HG03354 (cell line): Measurements from ENCODE around the gene KIF12.
A peak's percentile ranks its signal among the peaks of the same experiment; 100 is the strongest.
"Not testable (repeated sequence)": the region's sequence is repeated elsewhere in the genome, so short reads cannot be mapped to it uniquely, and the experiment has no call there.

ENCODE experiments used
- ATAC-seq: cut with Tn5 transposase; IDR thresholded peaks from one replicate; pipeline ENCODE4 v1.9.1; 2021; ENCODE audit warnings: mild to moderate bottlenecking; ENCODE audit not compliant: unreplicated experiment, poor library complexity, severe bottlenecking

Gene KIF12

DNA sequence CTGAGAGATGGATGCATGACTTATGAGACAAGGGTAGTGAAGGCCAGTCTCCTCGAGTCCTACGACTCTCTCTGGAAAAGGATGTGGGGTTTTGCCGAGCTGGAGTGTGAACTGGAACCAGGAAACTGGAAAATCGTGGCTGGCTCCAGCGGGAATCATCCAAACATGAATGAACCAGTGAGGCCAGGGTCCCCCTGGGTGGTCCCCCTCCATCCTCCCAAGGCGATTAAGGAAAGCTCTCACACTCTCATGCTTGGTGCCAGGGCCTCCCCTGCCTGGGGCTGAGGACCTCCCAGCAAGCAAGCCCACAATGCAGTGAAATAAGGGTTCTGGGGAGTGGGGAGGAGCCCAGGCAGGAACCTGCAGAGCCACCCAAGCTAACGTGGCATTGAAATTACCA lies 11.4 kb downstream of the KIF12 start:
- ATAC-seq, result no peak

DNA sequence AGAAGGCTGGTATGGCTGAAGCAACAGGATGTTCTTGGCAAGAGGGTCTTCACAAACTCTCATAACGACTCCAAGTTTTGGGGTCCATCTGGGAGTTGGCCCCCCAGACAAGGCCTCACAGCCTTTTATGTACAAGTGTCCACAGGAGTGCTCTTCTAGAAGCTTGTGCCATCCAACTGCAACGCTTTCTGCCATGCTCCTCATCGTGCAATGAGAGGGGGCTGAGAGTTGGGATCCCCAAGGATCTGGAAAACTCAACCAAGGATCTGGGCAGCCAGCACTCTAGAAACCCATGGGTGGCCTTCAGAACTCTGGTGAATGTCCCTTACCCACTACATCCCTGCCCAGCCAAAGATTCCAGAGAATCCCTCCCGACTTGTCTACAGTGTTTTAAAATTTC lies 12.5 kb downstream of the KIF12 start:
- no peak for ATAC-seq

DNA sequence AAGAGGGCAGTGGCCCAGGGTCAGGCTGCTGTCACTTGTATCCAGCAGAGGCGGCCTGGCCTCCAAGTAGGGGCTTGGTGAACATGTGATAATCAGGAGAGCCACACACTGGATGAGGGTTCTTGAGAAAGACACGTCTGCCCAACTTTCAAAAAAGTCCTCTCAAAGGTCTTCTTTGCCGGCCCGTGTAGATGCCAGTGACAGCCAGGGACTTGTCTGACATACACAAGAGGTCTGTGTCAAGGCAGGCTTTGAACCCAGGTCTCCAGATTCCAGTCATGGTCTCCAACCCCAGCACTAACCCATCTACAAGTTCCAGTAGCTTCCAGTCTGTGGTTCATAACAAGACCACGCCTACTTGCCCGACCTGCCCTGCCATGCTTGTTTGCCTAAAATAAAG lies 13.1 kb downstream of the KIF12 start:
- ATAC-seq, result no peak

DNA sequence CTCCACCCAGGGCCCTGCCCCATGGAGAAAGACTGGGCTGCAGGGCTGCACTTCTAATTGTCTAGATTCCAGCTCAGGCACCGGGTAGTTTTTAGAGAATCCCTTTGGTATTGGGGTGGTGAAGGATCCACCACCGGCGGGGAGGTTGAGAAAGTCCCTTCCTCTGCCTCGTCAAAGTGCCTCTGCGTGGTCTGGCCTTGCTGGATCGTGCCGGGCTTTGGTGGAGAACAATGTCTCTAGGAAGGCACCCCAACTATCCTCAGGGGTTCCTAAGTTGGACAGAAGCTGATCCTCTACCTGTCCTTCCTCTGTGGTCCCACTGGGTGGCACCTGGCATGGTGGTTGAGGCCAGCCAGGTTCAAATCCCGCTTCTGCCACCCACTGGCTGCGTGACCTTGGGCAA lies 13.7 kb downstream of the KIF12 start:
- no peak for ATAC-seq

DNA sequence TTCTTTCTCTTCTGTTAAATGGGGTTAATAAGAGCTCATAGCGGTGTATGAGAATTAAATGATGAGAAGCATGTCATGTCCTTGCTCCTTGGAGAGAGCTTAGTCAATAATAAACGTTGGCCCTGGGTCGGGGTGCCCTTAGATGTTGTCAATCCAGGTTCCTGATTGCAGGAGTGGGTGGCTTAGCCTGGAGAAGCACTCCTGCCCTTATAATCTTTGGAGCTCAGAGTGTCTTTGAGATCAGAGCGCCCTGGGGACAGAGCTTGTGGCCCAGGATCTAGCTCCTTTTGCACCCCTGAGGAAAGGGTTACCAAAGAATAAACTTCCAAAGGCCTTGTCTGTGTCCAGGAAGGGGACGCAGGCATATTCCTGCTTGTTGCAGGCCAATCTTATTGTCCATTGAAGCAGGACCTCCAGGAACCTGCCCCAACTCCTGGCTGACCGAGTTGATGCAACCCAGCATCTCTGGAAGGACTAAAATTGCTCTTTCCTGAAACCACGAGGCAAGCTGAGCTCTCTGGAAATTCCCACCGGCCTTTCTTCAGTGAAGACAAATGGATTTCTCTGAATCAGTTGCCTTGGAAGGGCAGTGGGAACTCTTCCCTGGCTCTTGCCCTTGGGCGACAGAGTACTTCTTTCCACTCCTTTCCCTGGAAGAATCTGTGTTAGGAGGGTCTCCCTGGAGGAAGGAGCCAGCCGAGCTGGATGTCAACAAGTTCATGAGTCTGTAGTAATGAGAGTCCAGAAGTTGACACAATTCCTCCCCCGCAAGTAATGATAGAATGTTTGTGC lies 14.6 kb downstream of the KIF12 start:
- ATAC-seq, result no peak

DNA sequence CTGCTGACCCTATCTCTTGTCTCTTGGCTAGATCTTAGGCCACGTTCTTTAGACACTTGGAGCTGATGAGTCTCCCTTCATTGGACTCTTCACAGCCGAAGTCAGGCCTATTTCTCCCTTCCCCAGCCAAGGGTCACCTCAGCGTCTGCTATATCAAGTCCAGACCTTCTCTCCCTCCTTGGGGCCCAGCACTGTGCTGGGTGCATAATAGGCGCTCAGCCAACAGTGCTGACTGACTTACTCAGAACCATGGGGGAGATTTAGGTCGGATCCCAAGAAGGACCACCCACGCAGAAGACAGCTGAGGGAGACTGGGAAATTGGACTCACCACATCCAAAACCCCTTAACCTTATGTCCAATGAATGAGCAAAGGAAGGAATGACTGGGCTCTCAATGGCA lies 15.4 kb downstream of the KIF12 start:
- no peak for ATAC-seq

DNA sequence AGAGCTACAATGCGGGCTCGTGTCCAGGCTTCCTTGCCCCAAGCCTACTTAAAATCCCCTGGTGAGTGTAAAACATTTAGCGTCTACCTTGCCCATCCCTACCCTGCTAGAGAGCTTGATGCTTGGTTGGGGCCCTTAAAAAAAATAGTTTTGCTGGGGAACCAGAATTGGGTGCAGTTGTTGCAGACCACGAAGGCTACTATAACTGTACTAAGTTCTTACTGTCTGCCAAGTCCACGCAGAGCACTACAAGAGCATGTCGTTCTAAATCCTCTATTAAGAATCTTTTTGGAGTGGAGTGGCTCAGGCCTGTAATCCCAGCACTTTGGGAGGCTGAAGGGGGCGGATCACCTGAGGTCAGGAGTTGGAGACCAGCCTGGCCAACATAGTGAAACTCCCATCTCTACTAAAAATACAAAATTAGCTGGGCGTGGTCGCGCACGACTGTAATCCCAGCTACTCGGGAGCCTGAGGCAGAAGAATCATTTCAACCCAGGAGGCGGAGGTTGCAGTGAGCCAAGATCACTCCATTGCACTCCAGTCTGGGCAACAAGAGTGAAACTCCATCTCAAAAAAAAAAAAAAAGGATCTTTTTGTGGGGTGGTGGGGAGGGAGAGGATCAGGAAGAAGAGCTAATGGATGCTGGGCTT lies 16.2 kb downstream of the KIF12 start:
- ATAC-seq, result not testable (repeated sequence)

DNA sequence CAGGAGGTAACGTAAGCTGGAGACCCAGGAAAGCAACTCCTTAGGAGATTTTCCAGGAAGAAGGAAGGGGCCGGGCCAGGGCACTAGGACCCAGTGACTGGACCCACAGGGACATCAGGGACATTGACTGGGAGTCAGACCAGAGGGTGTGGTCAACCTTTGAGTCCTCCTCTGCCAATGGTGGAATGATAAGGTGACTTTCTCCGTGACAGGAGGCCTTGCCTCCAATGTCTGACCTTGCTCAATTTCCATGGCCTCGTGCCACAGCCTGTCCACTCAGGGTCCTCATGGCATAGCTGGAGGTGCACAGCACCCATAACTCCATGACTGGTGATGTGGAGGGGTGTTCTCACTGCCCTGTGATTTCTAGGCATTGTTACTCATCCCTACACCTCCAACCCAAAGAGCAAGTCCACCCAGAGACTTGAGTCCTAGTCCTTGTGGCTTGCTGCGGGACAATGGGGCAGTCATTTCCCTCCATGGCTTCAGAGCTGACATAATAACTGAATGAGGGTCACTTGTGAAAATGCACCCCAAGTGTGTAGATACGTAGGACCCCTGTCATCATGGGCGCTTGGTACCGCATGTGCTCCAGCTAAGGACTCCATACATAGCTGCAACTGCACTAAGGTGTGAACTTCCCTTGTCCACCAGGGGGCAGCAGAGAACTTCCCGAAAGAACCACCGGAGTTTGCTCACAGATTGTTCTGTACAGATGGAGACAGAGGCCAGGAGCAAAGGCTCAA lies 16.9 kb downstream of the KIF12 start:
- ATAC-seq, result peak; percentile 85

DNA sequence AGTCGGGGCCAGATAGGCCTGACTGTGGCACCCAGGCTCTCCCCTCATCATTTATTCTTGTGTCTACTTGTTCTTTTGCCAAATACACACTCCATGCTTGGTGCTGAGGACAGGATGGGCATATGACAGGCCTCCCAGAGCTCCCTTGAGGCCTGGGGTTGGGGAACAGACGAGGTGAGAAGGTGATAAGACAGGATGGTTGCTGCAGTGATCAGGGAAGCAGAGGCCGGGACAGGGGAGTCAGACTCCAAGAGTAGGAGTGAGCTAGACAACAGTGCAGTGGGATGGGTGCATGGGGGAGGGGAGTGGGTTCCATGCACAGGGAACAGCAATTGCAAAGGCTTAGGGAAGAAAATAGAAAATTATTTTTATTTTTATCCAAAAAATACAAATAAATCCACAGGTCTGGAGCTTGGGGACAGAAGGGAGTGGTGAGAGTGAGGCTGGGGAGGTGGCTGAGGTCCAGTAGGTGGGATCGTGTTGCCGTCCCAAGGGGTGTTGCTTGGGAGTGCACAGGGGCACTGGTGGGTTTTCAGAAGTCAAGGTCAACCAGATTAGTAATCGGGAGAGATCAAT lies 17.6 kb downstream of the KIF12 start:
- ATAC-seq, result no peak

DNA sequence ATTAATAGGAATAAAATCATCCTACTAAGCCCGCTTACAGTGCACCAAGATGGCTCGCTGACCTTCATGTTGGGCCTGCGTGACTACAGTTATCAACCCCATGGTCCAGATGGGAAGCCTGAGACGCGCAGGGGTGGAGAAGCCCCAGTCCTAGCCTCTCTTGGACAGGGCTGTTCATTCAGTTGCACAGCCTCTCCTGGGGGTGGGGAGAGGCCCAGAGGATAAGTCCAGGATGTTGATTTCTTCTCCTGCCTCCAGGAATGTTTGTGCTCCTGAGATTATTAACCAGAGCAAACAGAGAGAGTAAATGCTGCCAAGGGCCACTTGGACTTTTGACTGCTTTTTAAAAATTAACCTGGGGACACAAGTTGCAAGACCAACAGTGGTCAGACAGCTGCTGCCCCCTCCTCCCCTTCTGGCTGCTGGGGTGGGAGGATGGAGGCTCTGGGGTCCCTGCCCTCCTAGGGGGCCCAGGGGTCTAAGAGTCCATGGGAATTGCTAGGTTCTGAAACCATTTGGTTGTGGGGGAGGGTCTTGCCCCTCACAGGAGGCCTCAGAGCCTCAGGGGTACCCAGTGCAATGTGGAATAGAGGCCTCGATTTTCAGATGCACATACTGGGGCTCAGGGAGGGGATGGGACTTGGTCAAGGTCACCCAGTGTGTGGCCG lies 18.2 kb downstream of the KIF12 start:
- ATAC-seq, result no peak

DNA sequence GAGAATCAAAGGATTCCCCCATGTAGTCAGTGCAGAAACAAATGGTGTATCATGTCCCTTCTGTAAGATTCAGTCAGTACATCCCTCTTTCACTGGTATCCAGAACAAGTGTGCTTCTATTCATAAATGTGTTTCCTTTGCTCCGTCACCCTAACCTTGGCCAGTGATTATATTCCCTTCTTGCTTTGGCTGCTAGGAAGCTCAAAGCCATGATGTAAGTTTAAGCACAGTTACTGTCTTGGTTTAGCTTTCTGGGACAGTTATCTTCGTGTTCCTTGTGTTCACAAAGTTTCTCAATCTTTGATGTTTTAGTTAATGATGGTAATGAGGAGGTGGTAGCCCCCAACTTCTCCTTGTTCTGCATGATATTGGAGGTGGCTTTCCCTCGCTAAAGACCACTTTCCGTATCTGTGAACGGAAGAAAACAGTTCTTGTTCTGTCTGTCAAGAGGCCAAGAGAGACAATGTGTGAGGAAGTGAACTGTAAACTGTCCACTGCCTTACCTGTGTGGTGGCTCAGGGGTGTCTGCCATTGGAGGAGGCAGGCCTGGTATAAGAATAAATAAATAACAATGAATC lies 18.8 kb downstream of the KIF12 start:
- no peak for ATAC-seq

DNA sequence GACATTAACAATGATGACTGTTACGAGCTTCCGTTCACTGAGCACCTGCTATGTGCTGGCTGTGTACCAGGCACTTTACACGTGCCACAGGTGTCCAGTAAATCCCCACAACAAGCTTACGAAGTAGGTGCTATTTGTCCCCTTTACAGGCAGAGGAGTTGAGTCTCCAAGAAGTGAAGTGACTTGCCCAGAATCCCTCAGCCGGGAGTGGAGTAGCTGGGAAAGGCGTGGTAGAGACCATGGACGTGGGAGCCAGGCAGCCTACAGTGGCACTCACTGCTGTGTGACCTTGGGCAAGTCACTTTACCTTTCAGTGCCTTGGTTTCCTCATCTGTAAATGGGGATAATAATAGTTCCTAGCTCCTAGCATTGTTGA lies 20.3 kb downstream of the KIF12 start:
- no peak for ATAC-seq

DNA sequence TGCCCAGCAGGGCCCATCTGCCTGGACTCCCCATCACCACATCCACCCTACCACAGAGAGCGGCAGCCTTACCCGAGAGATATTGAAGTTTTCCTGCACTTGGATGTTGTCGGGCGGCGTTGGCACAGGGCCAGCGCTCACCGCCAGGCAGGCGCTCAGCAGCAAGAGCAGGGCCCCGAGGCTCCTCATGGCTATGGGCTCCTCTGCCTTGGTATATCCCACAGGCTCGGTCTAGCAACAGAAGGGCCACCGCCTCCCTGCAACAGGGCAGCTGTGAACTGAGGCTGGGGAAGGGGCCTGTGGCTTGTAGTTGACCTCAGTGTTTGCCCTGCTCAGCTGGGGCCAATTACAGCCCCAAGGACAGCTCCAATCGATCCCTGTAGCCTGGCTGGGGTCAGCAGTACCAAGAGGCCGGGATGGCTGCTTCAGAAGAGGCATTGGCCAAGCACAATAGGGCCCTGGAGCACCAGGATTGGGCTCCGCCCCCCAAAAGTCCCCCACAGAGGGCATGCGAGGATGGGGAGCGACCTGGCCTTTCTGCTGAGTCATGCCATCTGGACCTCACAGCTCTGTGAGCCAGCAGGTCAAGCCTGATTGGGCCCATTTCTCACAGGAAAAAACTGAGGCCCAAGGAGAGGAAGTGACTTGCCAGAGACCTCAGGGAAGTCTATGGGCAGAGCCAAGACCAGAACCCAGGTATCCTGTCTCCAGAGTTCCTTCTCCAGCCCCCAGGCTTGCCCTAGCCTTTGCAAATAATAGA lies 20.9 kb downstream of the KIF12 start, which contains the start of gene AMBP:
AMBP (minus strand) TSS at position 280 of the 760 bp plus-strand sequence; CDS start at position 189, 91 bp downstream.
- ATAC-seq, result no peak

DNA sequence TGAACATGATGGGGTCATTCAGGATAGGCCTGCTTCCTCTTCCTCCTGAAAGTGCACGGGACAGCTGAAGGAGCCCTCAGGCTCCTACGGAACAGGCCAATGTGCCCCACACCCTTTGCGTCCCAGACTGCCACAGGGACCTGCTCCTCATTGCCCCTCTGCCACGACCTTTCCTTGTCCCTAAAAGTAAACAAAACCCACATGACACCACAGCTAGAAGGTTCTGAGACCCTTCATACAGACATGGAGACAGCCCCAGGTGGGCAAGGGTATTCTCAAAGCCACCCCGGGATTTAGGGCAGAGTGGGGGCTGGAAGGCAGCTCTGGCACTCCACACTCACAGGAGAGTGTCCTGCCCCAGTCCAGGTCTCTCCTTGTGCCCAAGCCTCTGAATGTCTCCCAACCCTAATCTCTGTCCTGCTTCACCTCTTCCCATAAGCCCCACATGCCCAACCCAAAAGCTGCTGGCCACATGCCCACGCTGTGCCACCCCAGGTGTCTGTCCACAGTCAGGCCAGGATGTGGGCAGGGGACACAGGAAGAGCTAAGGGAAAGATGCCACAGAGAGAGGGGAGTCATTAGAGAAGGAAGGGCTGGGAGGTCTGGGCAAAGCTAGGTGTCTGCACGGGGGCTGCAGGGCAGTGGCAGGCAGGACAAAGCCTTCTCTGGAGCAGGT lies 21.8 kb downstream of the KIF12 start:
- ATAC-seq, result no peak

DNA sequence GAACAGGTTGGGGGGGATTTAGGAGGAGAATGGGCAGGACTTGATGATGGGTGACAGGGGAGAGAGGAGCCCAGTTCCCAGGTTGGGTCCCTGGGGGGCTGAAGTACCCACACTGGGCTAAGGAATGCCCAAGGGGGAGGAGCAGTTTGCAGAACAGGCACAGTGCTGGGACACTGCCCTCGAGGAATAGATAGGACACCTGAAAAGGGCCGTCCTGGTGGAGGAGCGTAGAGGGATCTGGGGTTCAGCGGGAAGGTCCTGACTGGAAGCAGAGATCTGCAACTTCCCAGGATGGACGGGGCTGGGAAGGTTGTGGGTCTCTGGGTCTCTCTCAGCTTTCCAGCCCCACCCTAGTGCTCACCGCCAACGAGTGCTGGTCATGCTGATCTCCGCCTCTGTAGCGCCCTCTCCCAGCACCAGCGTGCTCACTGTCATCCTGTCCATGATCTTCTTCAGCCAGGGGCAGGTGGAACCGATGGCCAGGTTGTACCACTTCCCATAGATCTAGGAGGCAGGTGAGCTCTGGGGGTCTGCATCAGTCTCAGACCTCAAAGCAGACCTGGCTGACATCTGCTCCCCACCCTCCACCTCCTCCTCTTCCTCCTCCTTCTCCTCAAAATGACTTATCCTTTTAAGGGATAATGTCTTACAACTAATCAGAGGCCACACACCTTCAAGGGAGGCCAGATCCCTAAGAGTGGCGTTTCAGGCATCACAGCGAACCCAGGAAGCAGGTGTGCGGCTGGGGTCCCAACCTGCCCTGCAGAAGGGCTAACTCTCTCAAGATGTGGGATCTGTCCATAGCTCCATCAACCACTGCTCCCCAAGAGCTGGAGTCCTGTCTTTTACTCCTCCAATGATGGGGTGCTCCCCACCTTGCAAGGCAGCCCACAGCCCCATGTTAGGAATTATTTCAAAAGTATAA lies 22.6 kb downstream of the KIF12 start:
- ATAC-seq, result no peak

DNA sequence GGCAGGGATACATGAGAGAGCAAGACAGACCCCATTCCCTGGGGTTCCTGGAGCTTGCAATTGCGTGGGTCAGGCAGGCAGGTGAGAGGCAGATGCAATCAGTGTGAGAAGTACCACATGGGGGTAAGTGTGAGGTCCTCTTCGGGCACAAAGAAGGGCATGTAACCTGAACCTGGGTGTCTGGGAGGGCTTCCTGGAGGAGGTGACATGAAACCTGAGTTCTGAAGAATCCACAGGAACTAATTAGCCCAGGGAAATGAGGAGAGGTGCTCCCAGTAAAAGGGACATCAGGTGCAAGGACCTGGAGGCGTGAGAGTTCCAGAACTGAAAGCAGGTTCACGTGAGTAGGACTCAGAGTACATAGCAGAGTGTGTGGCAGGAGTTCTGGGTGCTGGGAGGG lies 23.5 kb downstream of the KIF12 start:
- no peak for ATAC-seq
